GF-D8 (cell line): ENCODE measurements around the gene CGB8.
"Not testable (repeated sequence)": the region's sequence is repeated elsewhere in the genome, so short reads cannot be mapped to it uniquely, and the experiment has no call there.

Source experiments
- DNase-seq: peaks from one replicate; lab custom pipeline; 2025; lab: John Stamatoyannopoulos, UW

CGB8 gene

GRCh38 chr19:49030323-49030722 lies 18.6 kb downstream of the CGB8 start:
- DNase-seq, result not testable (repeated sequence)

- DNase-seq, result not testable (repeated sequence)
Measured at GRCh38 chr19:49029749-49030148, 19.2 kb downstream of the CGB8 start.

GRCh38 chr19:49028686-49029085 lies 20.2 kb downstream of the CGB8 start:
- not testable (repeated sequence) for DNase-seq

- not testable (repeated sequence) for DNase-seq
Measured at GRCh38 chr19:49025599-49025998, 23.3 kb downstream of the CGB8 start.

- DNase-seq, result not testable (repeated sequence)
Measured at GRCh38 chr19:49025088-49025487, 23.8 kb downstream of the CGB8 start.

- DNase-seq, result not testable (repeated sequence)
Measured at GRCh38 chr19:49024233-49024632, 24.7 kb downstream of the CGB8 start, which contains the start of gene CGB3. CGB3 (minus strand) TSS chr19:49024333; CDS start chr19:49023971, 362 bp downstream.

- DNase-seq, result no peak
Measured at GRCh38 chr19:49022116-49022515, 26.8 kb downstream of the CGB8 start.

GRCh38 chr19:49020931-49021895 lies 27.7 kb downstream of the CGB8 start:
- no peak for DNase-seq

GRCh38 chr19:49020342-49020741 lies 28.6 kb downstream of the CGB8 start:
- DNase-seq, result no peak

- no peak for DNase-seq
Measured at GRCh38 chr19:49019242-49019932, 29.5 kb downstream of the CGB8 start.

- DNase-seq, result not testable (repeated sequence)
Measured at GRCh38 chr19:49018388-49019241, 30.3 kb downstream of the CGB8 start.

- no peak for DNase-seq
Measured at GRCh38 chr19:49017666-49018351, 31.1 kb downstream of the CGB8 start.

GRCh38 chr19:49017041-49017665 lies 31.8 kb downstream of the CGB8 start, which contains the start of gene LHB:
LHB (minus strand) TSS chr19:49017091; CDS start chr19:49017081, 10 bp downstream.
- no peak for DNase-seq

GRCh38 chr19:49016067-49016839 lies 32.7 kb downstream of the CGB8 start:
- DNase-seq, result no peak

GRCh38 chr19:49014870-49015255 lies 34.0 kb downstream of the CGB8 start:
- DNase-seq, result no peak

- DNase-seq, result no peak
Measured at GRCh38 chr19:49014123-49014869, 34.6 kb downstream of the CGB8 start.

GRCh38 chr19:49011194-49011593 lies 37.7 kb downstream of the CGB8 start:
- no peak for DNase-seq

- no peak for DNase-seq
Measured at GRCh38 chr19:49010453-49010852, 38.5 kb downstream of the CGB8 start.

GRCh38 chr19:49009828-49010227 lies 39.1 kb downstream of the CGB8 start:
- DNase-seq, result no peak
